ENCODE data around the gene YAF2.

DNA sequence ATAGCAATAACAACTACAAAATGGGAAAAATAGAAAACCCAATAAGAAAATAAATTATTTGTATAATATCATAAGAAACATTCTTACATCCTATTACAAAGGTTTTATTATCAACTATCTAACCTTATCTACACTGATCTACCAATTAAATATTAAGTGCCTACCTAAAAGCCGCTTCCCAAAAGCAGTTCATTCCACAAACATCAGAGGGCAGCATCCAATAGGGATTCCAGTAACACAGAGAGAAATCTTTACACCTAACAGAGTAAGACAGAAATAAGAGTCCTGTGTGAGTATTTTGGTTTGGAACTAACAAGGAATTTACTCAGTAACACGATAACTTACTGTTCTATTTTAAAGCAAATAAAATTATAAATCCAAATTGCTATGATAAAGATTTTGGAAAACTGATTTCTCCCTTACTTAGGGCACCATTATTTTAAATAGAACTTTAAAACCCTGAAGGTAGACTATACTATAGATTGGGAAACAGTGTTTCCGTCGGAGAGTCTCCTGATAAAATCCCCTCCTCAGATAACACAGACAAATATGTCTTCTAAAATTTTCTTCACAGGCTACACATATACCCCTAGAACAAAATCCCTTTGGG lies 108.3 kb downstream of the YAF2 start:
- TF ChIP-seq, protein P1, sequence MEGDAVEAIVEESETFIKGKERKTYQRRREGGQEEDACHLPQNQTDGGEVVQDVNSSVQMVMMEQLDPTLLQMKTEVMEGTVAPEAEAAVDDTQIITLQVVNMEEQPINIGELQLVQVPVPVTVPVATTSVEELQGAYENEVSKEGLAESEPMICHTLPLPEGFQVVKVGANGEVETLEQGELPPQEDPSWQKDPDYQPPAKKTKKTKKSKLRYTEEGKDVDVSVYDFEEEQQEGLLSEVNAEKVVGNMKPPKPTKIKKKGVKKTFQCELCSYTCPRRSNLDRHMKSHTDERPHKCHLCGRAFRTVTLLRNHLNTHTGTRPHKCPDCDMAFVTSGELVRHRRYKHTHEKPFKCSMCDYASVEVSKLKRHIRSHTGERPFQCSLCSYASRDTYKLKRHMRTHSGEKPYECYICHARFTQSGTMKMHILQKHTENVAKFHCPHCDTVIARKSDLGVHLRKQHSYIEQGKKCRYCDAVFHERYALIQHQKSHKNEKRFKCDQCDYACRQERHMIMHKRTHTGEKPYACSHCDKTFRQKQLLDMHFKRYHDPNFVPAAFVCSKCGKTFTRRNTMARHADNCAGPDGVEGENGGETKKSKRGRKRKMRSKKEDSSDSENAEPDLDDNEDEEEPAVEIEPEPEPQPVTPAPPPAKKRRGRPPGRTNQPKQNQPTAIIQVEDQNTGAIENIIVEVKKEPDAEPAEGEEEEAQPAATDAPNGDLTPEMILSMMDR (IDR thresholded peaks at IDR 0.05 in 2 of 3, conservative IDR thresholded peaks at IDR 0.05 in 1 of 3; ENCODE audit: borderline replicate concordance in 1 of 3, insufficient read depth in 1 of 3, low read depth in 2 of 3, low read length in 2 of 3): peak; percentile 74 to 85 (median 83)
- TF ChIP-seq EZH2 (IDR thresholded peaks at IDR 0.05) (no peak), SIN3A (IDR thresholded peaks at IDR 0.05; ENCODE audit: low read depth) (no peak), POLR2A (IDR thresholded peaks at IDR 0.05; ENCODE audit: borderline replicate concordance, extremely low read depth, insufficient read depth, insufficient read length) (no peak), YY1 (IDR thresholded peaks at IDR 0.05; ENCODE audit: extremely low read depth, insufficient replicate concordance, low read depth, low read length) (no peak), JUND (IDR thresholded peaks at IDR 0.05) (no peak), EZH2phosphoT487 (IDR thresholded peaks at IDR 0.05; ENCODE audit: borderline replicate concordance) (no peak)
- TF ChIP-seq, protein P2, sequence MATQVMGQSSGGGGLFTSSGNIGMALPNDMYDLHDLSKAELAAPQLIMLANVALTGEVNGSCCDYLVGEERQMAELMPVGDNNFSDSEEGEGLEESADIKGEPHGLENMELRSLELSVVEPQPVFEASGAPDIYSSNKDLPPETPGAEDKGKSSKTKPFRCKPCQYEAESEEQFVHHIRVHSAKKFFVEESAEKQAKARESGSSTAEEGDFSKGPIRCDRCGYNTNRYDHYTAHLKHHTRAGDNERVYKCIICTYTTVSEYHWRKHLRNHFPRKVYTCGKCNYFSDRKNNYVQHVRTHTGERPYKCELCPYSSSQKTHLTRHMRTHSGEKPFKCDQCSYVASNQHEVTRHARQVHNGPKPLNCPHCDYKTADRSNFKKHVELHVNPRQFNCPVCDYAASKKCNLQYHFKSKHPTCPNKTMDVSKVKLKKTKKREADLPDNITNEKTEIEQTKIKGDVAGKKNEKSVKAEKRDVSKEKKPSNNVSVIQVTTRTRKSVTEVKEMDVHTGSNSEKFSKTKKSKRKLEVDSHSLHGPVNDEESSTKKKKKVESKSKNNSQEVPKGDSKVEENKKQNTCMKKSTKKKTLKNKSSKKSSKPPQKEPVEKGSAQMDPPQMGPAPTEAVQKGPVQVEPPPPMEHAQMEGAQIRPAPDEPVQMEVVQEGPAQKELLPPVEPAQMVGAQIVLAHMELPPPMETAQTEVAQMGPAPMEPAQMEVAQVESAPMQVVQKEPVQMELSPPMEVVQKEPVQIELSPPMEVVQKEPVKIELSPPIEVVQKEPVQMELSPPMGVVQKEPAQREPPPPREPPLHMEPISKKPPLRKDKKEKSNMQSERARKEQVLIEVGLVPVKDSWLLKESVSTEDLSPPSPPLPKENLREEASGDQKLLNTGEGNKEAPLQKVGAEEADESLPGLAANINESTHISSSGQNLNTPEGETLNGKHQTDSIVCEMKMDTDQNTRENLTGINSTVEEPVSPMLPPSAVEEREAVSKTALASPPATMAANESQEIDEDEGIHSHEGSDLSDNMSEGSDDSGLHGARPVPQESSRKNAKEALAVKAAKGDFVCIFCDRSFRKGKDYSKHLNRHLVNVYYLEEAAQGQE (IDR thresholded peaks at IDR 0.05; ENCODE audit: low read depth): no peak
